Activated T-helper 2 cell treated with anti-CD3 and anti-CD28 coated beads, Interferon-gamma antibody, Interleukin-2, Interleukin-4, amounts not matched to agents 10 μg/mL and 5 μg/mL and 100 μg/mL, durations not matched to agents 14 hours and 24 hours and 36 hours (primary cell): Measurements from ENCODE around the gene TNFAIP8L3. TPM values are rescaled to one million over a fixed set of nuclear protein-coding genes. Genes with fewer than 3 reads are reported as not detected.

Source experiments
- DNase-seq: peaks from one replicate; pipeline ENCODE4 v3.0.0; 2021; ENCODE audit warnings: low spot score
- H3K27ac Mint-ChIP-seq: one replicate; pipeline ENCODE4 v1.8.0; 2021; ENCODE audit warnings: mixed read lengths
- H3K27me3 Mint-ChIP-seq: one replicate; pipeline ENCODE4 v1.8.0; 2021; ENCODE audit warnings: low read depth, mixed read lengths
- H3K36me3 Mint-ChIP-seq: one replicate; pipeline ENCODE4 v1.8.0; 2021; ENCODE audit warnings: low read depth, mixed read lengths
- H3K4me1 Mint-ChIP-seq: one replicate; pipeline ENCODE4 v1.8.0; 2021; ENCODE audit warnings: low read depth, mixed read lengths
- H3K4me3 Mint-ChIP-seq: one replicate; pipeline ENCODE4 v1.8.0; 2021; ENCODE audit warnings: low read depth, mild to moderate bottlenecking, moderate library complexity, mixed read lengths
- H3K9me3 Mint-ChIP-seq: one replicate; pipeline ENCODE4 v1.8.0; 2021; ENCODE audit warnings: mixed read lengths
- intact Hi-C: fragments of 100-400 bp; cut with micrococcal nuclease; formaldehyde crosslinking; loops from one replicate; pipeline ENCODE4 v1.15.1; 2023
- total RNA-seq: library from RNA; stranded (reverse); gene quantifications from 2 replicates; pipeline ENCODE4 v1.2.3, GENCODE V29; 2022

Gene TNFAIP8L3
- total RNA-seq, 1 donor from 2014 or later = 0.98 TPM

DNA sequence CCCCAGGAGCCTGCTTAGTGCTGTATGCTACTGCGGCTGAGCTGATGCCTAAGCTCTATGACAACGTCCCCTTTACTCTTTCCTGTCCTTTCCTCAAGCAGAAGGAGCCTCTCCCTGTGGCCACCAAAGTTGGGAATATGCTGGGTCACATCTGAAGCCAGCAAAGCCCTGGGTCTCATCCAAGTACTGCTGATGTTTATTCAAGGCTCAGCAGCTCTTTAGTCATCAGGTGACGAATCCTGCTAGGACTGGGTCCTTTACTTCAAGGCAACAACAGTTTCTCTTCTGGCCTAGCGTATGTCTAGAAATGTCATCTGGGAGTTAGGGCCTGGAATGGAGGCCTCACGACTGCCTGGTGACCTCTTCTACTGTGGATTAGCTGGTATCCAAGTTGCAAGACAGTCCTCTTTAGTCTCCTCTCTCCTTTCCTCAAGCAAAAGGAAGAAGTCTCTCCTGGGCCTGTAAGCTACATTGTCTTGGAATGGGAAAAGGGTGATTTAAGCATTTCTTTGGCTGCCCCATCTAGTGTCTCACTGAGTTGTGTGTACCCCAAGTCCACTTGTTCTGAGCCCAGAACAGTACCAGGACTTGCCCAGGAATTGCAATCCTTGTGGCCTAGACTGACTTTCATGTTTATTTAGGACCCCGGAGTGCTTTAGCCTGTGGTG, 63.9 kb downstream of the TNFAIP8L3 start:
- H3K27ac Mint-ChIP-seq = no peak overlapping the region
- peaks cover 2% of the 10 kb centered on the region for H3K27me3 Mint-ChIP-seq
- H3K4me3 Mint-ChIP-seq = no peak overlapping the region
- intact Hi-C loops = no loop called here
- no peaks in the 10 kb centered on the region for H3K36me3 Mint-ChIP-seq
- no peaks in the 10 kb centered on the region for H3K4me1 Mint-ChIP-seq
- no peaks in the 10 kb centered on the region for H3K9me3 Mint-ChIP-seq
- no peak for DNase-seq

- DNase-seq = no peak
- Mint-ChIP-seq H3K9me3 (no peaks in the 10 kb centered on the region), H3K4me1 (no peaks in the 10 kb centered on the region), H3K27me3 (peaks cover 2% of the 10 kb centered on the region), H3K27ac (no peak overlapping the region), H3K36me3 (no peaks in the 10 kb centered on the region), H3K4me3 (no peak overlapping the region)
- intact Hi-C loops = no loop called here
Measured at GRCh38 chr15:51025454-51025846, 69.3 kb downstream of the TNFAIP8L3 start.

GRCh38 chr15:51024735-51025453, 69.8 kb downstream of the TNFAIP8L3 start:
- Mint-ChIP-seq H3K4me3 (no peak overlapping the region), H3K27ac (no peak overlapping the region), H3K9me3 (peaks cover 2% of the 10 kb centered on the region), H3K4me1 (no peaks in the 10 kb centered on the region), H3K36me3 (no peaks in the 10 kb centered on the region), H3K27me3 (peaks cover 2% of the 10 kb centered on the region)
- no peak for DNase-seq
- intact Hi-C loops = no loop called here

GRCh38 chr15:51023499-51023898, 71.2 kb downstream of the TNFAIP8L3 start:
- H3K27me3 Mint-ChIP-seq = peaks cover 2% of the 10 kb centered on the region
- peaks cover 4% of the 10 kb centered on the region for H3K9me3 Mint-ChIP-seq
- no peaks in the 10 kb centered on the region for H3K4me1 Mint-ChIP-seq
- DNase-seq = no peak
- intact Hi-C loops = no loop called here
- H3K36me3 Mint-ChIP-seq = no peaks in the 10 kb centered on the region
- H3K4me3 Mint-ChIP-seq = no peak overlapping the region
- H3K27ac Mint-ChIP-seq = no peak overlapping the region

DNA sequence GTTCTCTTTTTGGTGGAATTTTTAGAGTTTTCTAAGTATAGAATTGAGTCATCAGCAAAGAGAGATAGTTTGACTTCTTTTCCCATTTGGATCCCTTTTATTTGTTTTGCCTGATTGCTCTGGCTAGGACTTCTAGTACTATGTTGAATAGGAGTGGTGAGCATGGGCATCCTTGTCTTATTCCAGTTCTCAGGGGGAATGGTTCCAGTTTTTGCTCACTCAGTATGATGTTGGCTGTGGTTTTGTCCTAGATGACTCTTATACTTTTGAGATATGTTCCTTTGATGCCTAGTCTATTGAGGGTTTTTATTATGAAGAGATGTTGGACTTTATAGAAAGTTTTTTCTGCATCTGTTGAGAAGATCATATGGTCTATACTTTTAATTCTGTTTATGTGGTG, 72.5 kb downstream of the TNFAIP8L3 start:
- peaks cover 4% of the 10 kb centered on the region for H3K9me3 Mint-ChIP-seq
- DNase-seq = no peak
- no peaks in the 10 kb centered on the region for H3K4me1 Mint-ChIP-seq
- intact Hi-C loops = no loop called here
- no peak overlapping the region for H3K27ac Mint-ChIP-seq
- no peaks in the 10 kb centered on the region for H3K27me3 Mint-ChIP-seq
- no peak overlapping the region for H3K4me3 Mint-ChIP-seq
- no peaks in the 10 kb centered on the region for H3K36me3 Mint-ChIP-seq

GRCh38 chr15:51016615-51017014, 78.1 kb downstream of the TNFAIP8L3 start:
- H3K9me3 Mint-ChIP-seq = peaks cover 4% of the 10 kb centered on the region
- H3K4me1 Mint-ChIP-seq = no peaks in the 10 kb centered on the region
- no peaks in the 10 kb centered on the region for H3K36me3 Mint-ChIP-seq
- no peaks in the 10 kb centered on the region for H3K27me3 Mint-ChIP-seq
- intact Hi-C loops = no loop called here
- no peak for DNase-seq
- H3K4me3 Mint-ChIP-seq = no peak overlapping the region
- H3K27ac Mint-ChIP-seq = no peak overlapping the region

GRCh38 chr15:51011212-51011611, 83.5 kb downstream of the TNFAIP8L3 start:
- H3K9me3 Mint-ChIP-seq = peaks cover 14% of the 10 kb centered on the region
- intact Hi-C loops = no loop called here
- no peak for DNase-seq
- H3K27ac Mint-ChIP-seq = no peak overlapping the region
- H3K27me3 Mint-ChIP-seq = no peaks in the 10 kb centered on the region
- H3K4me1 Mint-ChIP-seq = no peaks in the 10 kb centered on the region
- H3K36me3 Mint-ChIP-seq = peaks cover 28% of the 10 kb centered on the region
- no peak overlapping the region for H3K4me3 Mint-ChIP-seq

- H3K9me3 Mint-ChIP-seq = peaks cover 14% of the 10 kb centered on the region
- H3K4me3 Mint-ChIP-seq = no peak overlapping the region
- peaks cover 39% of the 10 kb centered on the region for H3K36me3 Mint-ChIP-seq
- H3K4me1 Mint-ChIP-seq = no peaks in the 10 kb centered on the region
- no peak for DNase-seq
- intact Hi-C loops = no loop called here
- no peak overlapping the region for H3K27ac Mint-ChIP-seq
- no peaks in the 10 kb centered on the region for H3K27me3 Mint-ChIP-seq
Measured at GRCh38 chr15:51007131-51007666, 87.5 kb downstream of the TNFAIP8L3 start.

Other genes starting within 250 kb of the TNFAIP8L3 start
- 16.7 and 17.9 TPM in 2 replicates for gene AP4E1, start 186.2 kb downstream of the TNFAIP8L3 start, total RNA-seq
- 1.5 and 2.3 TPM in 2 replicates for gene CYP19A1, start 243.7 kb upstream of the TNFAIP8L3 start, total RNA-seq
- gene GLDN, start 246.7 kb upstream of the TNFAIP8L3 start, total RNA-seq = 0.34 and 0.62 TPM in 2 replicates